Measurements from ENCODE around the gene STC2. TPM values are rescaled to one million over a fixed set of nuclear protein-coding genes. Genes with fewer than 3 reads are reported as not detected.

The STC2 gene
- total RNA-seq, 1 experiment from 2014 or later, result 114 TPM

- no peaks in the 10 kb centered on the region for H3K9me3 ChIP-seq (replicated peaks)
- peaks cover 91% of the 10 kb centered on the region for H3K36me3 ChIP-seq
- no peak overlapping the region for H3K4me3 ChIP-seq
- H3K4me1 ChIP-seq, result peaks cover 11% of the 10 kb centered on the region
- H3K27me3 ChIP-seq, result no peaks in the 10 kb centered on the region
- no peak overlapping the region for H3K27ac ChIP-seq
- no peak for DNase-seq
Measured at GRCh38 chr5:173323106-173323798, 5.0 kb downstream of the STC2 start.

DNA sequence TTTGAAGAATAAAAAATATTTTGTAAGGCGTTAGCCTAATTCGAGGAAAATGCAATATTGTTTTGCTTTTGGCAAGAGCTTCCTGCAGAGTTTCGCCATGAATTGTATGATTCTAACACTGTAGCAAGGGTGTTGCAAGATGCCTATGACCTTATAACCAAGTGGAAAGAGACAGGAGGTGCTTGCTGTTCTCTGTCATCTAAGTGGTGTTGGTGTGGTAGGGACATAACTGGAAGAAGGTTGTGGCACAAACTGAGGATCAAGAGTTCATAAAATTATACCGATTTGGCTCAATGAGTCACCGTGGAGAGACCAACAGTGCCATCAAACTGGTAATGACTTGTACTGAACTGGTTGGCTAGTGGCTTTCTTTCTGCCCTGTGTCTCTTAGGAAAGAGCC is 6.3 kb downstream of the STC2 start:
- H3K36me3 ChIP-seq, result peaks cover 95% of the 10 kb centered on the region
- no peak for DNase-seq
- no peaks in the 10 kb centered on the region for H3K9me3 ChIP-seq (replicated peaks)
- H3K4me3 ChIP-seq, result no peak overlapping the region
- H3K27me3 ChIP-seq, result no peaks in the 10 kb centered on the region
- H3K4me1 ChIP-seq, result peaks cover 11% of the 10 kb centered on the region
- no peak overlapping the region for H3K27ac ChIP-seq

DNA sequence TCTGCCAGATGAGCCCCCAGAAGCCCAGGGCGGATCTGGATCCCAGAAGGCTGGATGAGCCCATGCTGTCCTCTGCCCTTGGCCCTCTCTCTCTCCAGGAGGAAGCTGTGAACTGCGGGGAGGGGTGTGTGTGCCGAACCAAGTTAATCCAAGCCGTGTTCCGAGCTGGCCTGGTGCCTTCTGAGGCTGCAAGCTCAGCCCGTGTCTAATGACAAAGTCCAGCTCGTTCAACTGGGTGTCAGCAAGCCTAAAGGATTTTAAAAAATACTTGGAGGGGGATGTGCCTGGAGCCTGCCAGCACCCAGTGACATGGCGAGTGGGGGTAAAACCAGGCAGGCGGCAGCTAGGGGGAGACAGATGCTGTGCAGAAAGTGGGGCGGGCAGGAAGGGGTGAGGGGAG is 8.0 kb downstream of the STC2 start:
- Histone ChIP-seq H3K27ac (no peak overlapping the region), H3K4me3 (no peak overlapping the region), H3K4me1 (peaks cover 19% of the 10 kb centered on the region), H3K36me3 (peaks cover 97% of the 10 kb centered on the region), H3K27me3 (no peaks in the 10 kb centered on the region), H3K9me3 (replicated peaks) (no peaks in the 10 kb centered on the region)
- no peak for DNase-seq

DNA sequence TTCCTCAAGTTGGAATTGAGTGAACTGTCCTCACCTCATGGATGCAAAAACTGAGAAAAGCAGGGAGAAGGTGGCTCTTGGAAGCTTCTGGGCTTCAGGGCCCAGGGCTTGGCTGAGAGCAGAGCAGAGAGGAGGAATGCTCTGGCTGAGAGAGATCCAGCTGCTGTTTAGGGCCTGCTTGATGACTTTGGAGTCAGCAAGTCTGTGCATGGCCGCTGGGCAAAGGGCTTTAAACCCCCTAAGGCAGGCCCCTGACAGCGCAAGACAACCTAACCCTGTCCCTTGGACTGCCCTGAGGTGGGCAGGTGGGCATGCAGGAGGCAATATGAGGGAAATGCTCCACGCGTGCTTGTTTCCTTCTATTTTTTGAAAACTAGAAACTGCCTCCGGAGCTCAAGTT is 8.6 kb downstream of the STC2 start:
- Histone ChIP-seq H3K27me3 (no peaks in the 10 kb centered on the region), H3K9me3 (replicated peaks) (no peaks in the 10 kb centered on the region), H3K27ac (no peak overlapping the region), H3K4me3 (no peak overlapping the region), H3K36me3 (peaks cover 97% of the 10 kb centered on the region), H3K4me1 (peaks cover 14% of the 10 kb centered on the region)
- DNase-seq, result no peak

DNA sequence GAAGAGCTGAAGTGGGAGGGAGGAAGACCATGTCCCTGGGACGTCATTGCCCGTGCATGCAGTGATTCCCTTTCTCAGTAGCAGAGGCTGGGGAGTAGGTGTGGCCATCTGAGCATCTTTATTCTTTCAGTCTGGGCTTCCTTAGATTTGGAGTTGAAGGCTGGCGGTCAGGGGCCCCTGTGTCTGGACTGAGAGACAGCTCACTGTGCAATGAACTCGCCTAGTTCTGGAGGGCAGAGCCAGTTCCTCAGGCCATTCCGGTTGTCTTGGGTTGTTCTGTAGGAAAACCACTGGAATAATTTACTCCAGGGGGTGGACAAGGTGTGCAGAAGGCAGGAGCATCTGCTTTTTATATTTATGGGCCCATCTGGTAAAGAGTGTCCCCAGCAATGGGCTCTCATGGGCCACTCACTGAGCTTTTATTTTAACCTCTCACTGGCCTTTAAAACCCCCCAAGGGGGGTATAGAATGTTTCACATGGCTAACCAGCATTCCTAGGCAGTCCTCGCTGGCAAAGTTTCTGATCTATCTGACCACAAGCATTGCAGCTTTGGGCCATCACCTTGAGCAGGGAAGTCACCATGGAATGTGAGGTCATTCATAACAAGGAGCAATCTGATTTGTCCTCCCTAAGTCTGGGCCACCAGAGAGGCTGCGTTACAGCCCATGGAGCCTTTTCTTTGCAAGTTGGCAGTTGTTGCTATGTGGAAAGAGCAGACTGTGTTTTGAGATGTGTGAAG is 9.2 kb downstream of the STC2 start:
- DNase-seq, result no peak
- no peak overlapping the region for H3K4me3 ChIP-seq
- H3K27me3 ChIP-seq, result no peaks in the 10 kb centered on the region
- no peak overlapping the region for H3K27ac ChIP-seq
- peaks cover 92% of the 10 kb centered on the region for H3K36me3 ChIP-seq
- no peaks in the 10 kb centered on the region for H3K9me3 ChIP-seq (replicated peaks)
- H3K4me1 ChIP-seq, result peaks cover 16% of the 10 kb centered on the region

- Histone ChIP-seq H3K4me1 (peaks cover 24% of the 10 kb centered on the region), H3K36me3 (peaks cover 85% of the 10 kb centered on the region), H3K27ac (no peak overlapping the region), H3K4me3 (no peak overlapping the region), H3K27me3 (no peaks in the 10 kb centered on the region), H3K9me3 (replicated peaks) (no peaks in the 10 kb centered on the region)
- DNase-seq, result no peak
Measured at GRCh38 chr5:173318330-173318729, 9.9 kb downstream of the STC2 start.

DNA sequence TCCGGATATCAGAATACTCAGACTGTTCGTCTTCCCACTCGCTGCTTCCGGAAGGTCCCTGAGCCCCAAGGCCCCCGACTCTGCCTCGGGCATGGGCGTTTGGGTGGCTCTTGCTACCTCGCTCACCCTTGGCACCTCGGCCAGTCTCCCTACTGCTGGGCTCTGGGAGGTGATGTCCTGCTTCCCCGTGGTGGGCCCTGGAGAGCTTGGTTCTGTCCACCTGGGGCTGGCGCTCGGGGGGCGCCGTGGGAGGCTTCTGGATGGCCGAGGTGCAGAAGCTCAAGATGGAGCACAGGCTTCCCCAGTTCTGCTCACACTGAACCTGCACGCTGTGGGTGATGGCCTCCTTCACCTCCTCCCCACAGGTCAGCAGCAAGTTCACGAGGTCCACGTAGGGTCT is 10.4 kb downstream of the STC2 start:
- H3K36me3 ChIP-seq, result peaks cover 80% of the 10 kb centered on the region
- H3K4me3 ChIP-seq, result no peak overlapping the region
- no peaks in the 10 kb centered on the region for H3K9me3 ChIP-seq (replicated peaks)
- H3K4me1 ChIP-seq, result peaks cover 28% of the 10 kb centered on the region
- H3K27ac ChIP-seq, result no peak overlapping the region
- no peak for DNase-seq
- no peaks in the 10 kb centered on the region for H3K27me3 ChIP-seq

DNA sequence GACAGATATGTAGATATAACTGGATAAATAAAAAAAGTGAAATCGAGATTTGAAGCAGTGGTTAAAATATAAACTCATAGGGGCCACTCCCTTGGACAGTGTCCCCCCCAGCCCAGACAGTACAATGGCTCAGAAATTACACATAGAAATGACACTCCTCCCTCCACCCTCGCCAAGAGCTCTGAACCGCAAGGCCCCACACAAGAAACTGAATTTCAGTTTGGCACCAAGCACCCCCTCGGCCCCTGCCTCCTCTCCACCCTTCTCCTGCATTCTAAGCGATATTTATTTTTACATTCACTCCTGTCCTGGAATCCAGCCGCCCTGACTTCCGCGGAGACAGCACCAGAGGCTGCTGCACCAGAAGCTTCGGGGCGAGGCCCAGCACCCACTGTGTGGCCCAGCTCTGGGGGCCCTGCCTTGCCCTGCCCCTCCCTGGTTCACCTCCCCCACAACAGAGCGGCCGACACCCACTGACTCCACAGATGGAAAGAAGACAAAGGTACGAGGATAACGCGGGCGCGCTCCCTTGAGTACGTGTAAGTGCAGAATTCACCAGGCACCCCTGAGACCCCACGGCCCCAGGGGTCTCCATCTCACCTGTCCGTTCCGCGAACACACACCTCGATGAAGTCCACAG is 11.0 kb downstream of the STC2 start:
- no peaks in the 10 kb centered on the region for H3K27me3 ChIP-seq
- peaks cover 74% of the 10 kb centered on the region for H3K36me3 ChIP-seq
- no peak overlapping the region for H3K27ac ChIP-seq
- peaks cover 29% of the 10 kb centered on the region for H3K4me1 ChIP-seq
- no peak overlapping the region for H3K4me3 ChIP-seq
- DNase-seq, result no peak
- no peaks in the 10 kb centered on the region for H3K9me3 ChIP-seq (replicated peaks)

DNA sequence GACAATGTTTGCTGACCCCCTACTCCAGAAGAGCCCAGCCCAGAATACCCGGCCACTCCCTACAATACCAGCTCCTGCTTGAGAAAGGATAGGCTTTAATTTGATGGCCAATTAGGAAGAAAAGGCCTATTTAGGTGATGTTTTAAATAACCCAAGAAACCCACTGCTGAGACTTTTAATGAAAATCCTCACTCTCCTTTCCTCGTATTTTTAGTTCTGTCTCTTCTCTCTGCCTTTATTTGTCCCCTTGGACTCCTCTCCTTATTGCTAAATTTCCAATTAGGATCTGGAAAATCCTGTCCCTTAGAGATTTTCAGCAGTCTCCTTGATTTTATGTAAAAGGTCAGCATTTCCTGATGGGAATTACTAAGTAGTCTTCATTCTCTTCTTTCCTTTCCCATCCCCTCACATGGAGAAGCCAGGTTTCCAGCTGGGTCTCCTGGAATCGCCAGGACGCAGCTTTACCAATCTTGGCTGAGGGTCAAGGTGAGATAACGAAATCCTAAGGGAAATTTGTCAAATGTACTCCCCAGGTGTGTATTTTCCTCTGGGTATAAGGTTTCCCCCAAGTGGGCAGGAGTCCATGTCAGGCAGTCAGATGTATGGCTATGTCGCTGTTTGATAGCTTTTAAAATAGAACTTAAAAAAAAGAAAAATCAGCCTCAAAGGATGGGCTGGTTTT is 11.7 kb downstream of the STC2 start:
- no peak overlapping the region for H3K27ac ChIP-seq
- H3K4me3 ChIP-seq, result no peak overlapping the region
- peaks cover 67% of the 10 kb centered on the region for H3K36me3 ChIP-seq
- no peaks in the 10 kb centered on the region for H3K27me3 ChIP-seq
- H3K4me1 ChIP-seq, result peaks cover 29% of the 10 kb centered on the region
- no peaks in the 10 kb centered on the region for H3K9me3 ChIP-seq (replicated peaks)
- no peak for DNase-seq

- Histone ChIP-seq H3K27me3 (no peaks in the 10 kb centered on the region), H3K27ac (no peak overlapping the region; the same call in 1 of the 2 replicates), H3K4me1 (peaks cover 25% of the 10 kb centered on the region), H3K4me3 (no peak overlapping the region), H3K36me3 (peaks cover 60% of the 10 kb centered on the region), H3K9me3 (replicated peaks) (no peaks in the 10 kb centered on the region)
- peak; percentile 62 to 71 for DNase-seq
Measured at GRCh38 chr5:173315495-173316338, 12.5 kb downstream of the STC2 start.

- Histone ChIP-seq H3K4me3 (no peak overlapping the region), H3K9me3 (replicated peaks) (no peaks in the 10 kb centered on the region), H3K27ac (no peak overlapping the region), H3K36me3 (peaks cover 48% of the 10 kb centered on the region), H3K4me1 (peaks cover 35% of the 10 kb centered on the region), H3K27me3 (no peaks in the 10 kb centered on the region)
- no peak for DNase-seq
Measured at GRCh38 chr5:173314166-173314952, 13.9 kb downstream of the STC2 start.

GRCh38 chr5:173313351-173313801 is 14.8 kb downstream of the STC2 start:
- H3K4me1 ChIP-seq, result peaks cover 36% of the 10 kb centered on the region
- no peak overlapping the region for H3K4me3 ChIP-seq
- H3K27me3 ChIP-seq, result no peaks in the 10 kb centered on the region
- H3K9me3 ChIP-seq (replicated peaks), result 0 out of 2 replicates have a peak, but pooled peaks cover 2% of the 10 kb centered on the region
- H3K27ac ChIP-seq, result no peak overlapping the region
- peaks cover 39% of the 10 kb centered on the region for H3K36me3 ChIP-seq
- DNase-seq, result no peak

DNA sequence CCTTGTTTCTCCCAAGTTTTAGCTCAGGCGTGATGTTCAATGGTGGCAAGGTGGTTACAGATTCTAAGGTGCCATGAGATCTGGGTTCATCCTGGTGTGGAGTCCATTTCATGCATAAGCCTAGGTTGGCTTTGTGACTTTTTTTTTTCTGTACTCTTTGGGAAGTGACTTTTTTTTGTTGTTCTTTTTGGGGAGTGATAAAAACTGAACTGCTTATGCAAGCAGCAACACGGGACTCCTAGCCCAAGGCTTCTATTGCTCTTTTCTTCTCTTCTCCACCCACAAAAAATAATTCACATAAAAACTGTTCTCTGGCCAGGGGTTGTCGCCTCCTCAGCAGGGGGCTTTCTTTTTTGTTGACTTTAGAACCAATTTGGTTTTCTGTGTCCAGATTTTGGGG is 15.4 kb downstream of the STC2 start:
- H3K4me1 ChIP-seq, result peaks cover 36% of the 10 kb centered on the region
- no peak overlapping the region for H3K4me3 ChIP-seq
- H3K36me3 ChIP-seq, result peaks cover 33% of the 10 kb centered on the region
- no peak overlapping the region for H3K27ac ChIP-seq
- H3K9me3 ChIP-seq (replicated peaks), result 0 out of 2 replicates have a peak, but pooled peaks cover 7% of the 10 kb centered on the region
- no peaks in the 10 kb centered on the region for H3K27me3 ChIP-seq
- no peak for DNase-seq
